Liver (tissue), 9 donors: Measurements from ENCODE around the gene AKAP12. TPM values are rescaled to one million over a fixed set of nuclear protein-coding genes. Genes with fewer than 3 reads are reported as not detected.

ENCODE experiments used
- DNase-seq: peaks from one replicate; pipeline ENCODE4 v3.0.0-alpha.2; 2017; ENCODE audit warnings: low spot score
- H3K27ac ChIP-seq, 2 donors: one replicate each; pipeline ENCODE4 v1.7.0; 2013; ENCODE audit warnings: inconsistent platforms in 2 of 2, low read length in 2 of 2, control low read depth in 1 of 2, low read depth in 1 of 2, mild to moderate bottlenecking in 1 of 2
- H3K27me3 ChIP-seq, 4 donors: one replicate each; pipeline versions ENCODE4 v1.6.1 to v1.7.0; 2013; ENCODE audit warnings: low read length in 3 of 4, inconsistent platforms in 1 of 4, mild to moderate bottlenecking in 1 of 4, moderate library complexity in 1 of 4; ENCODE audit not compliant: control insufficient read depth in 4 of 4, insufficient read depth in 4 of 4
- H3K36me3 ChIP-seq, 4 donors: one replicate each; pipeline versions ENCODE4 v1.6.1 to v1.7.0; 2013; ENCODE audit warnings: low read length in 3 of 4, mild to moderate bottlenecking in 3 of 4, low read depth in 1 of 4, moderate library complexity in 1 of 4; ENCODE audit not compliant: control insufficient read depth in 4 of 4, insufficient read depth in 3 of 4
- H3K4me1 ChIP-seq, 4 donors: one replicate each; pipeline versions ENCODE4 v1.6.1 to v1.7.0; 2013; ENCODE audit warnings: low read length in 3 of 4, mild to moderate bottlenecking in 3 of 4, moderate library complexity in 1 of 4; ENCODE audit not compliant: control insufficient read depth in 4 of 4, insufficient read depth in 4 of 4
- H3K4me3 ChIP-seq, 3 donors: one replicate each; pipeline versions ENCODE4 v1.6.1 to v1.7.0; 2013; ENCODE audit warnings: low read length in 3 of 3, control low read depth in 1 of 3, low read depth in 1 of 3, mild to moderate bottlenecking in 1 of 3
- H3K9ac ChIP-seq, 2 donors: one replicate each; pipeline ENCODE4 v1.7.0; 2013; ENCODE audit warnings: low read length in 2 of 2, mild to moderate bottlenecking in 2 of 2, moderate library complexity in 2 of 2, control low read depth in 1 of 2, low read depth in 1 of 2
- H3K9me3 ChIP-seq, 4 donors: one replicate each; pipeline versions ENCODE4 v1.6.1 to v1.7.0; 2013; ENCODE audit warnings: low read length in 3 of 4; ENCODE audit not compliant: control insufficient read depth in 4 of 4
- ATF3 ChIP-seq: IDR thresholded peaks from 2 replicates; pipeline ENCODE4 v1.6.1; 2016; ENCODE audit warnings: antibody characterized with exemption
- CTCF ChIP-seq: fragments of 150-350 bp; IDR thresholded peaks from 2 replicates; pipeline ENCODE4 v1.5.1; 2017; ENCODE audit warnings: improper control_type of control experiment, low read depth, low read length; ENCODE audit not compliant: missing input control
- EGR1 ChIP-seq, 2 donors: IDR thresholded peaks; 2 replicates each; pipeline ENCODE4 v1.6.1; 2016 to 2018; ENCODE audit warnings: antibody characterized with exemption in 2 of 2, low read depth in 2 of 2
- FOXA1 ChIP-seq: IDR thresholded peaks from 2 replicates; pipeline ENCODE4 v1.6.1; 2016; ENCODE audit warnings: antibody characterized with exemption
- FOXA2 ChIP-seq: IDR thresholded peaks from 2 replicates; pipeline ENCODE4 v1.6.1; 2016; ENCODE audit warnings: antibody characterized with exemption
- GABPA ChIP-seq, 2 donors: IDR thresholded peaks in 1 of 2; conservative IDR thresholded peaks in 1 of 2; 2 replicates each; pipeline ENCODE4 v1.6.1; 2016; ENCODE audit warnings: antibody characterized with exemption in 2 of 2, mild to moderate bottlenecking in 1 of 2, moderate library complexity in 1 of 2
- HNF4A ChIP-seq, 2 donors: conservative IDR thresholded peaks; 2 replicates each; pipeline ENCODE4 v1.6.1; 2016; ENCODE audit warnings: antibody characterized with exemption in 2 of 2, mild to moderate bottlenecking in 2 of 2
- HNF4G ChIP-seq: IDR thresholded peaks from 2 replicates; pipeline ENCODE4 v1.6.1; 2016; ENCODE audit warnings: antibody characterized with exemption
- JUND ChIP-seq, 2 donors: IDR thresholded peaks; 2 replicates each; pipeline ENCODE4 v1.6.1; 2016; ENCODE audit warnings: antibody characterized with exemption in 2 of 2
- NR2F2 ChIP-seq: IDR thresholded peaks from 2 replicates; pipeline ENCODE4 v1.6.1; 2016; ENCODE audit warnings: antibody characterized with exemption
- REST ChIP-seq: IDR thresholded peaks from 2 replicates; pipeline ENCODE4 v1.6.1; 2016; ENCODE audit warnings: antibody characterized with exemption, mild to moderate bottlenecking
- RXRA ChIP-seq, 2 donors: IDR thresholded peaks; 2 replicates each; pipeline ENCODE4 v1.6.1; 2017 to 2018; ENCODE audit warnings: antibody characterized with exemption in 2 of 2, mild to moderate bottlenecking in 1 of 2
- TAF1 ChIP-seq: conservative IDR thresholded peaks from 2 replicates; pipeline ENCODE4 v1.6.1; 2016; ENCODE audit warnings: antibody characterized with exemption, mild to moderate bottlenecking
- YY1 ChIP-seq: IDR thresholded peaks from 2 replicates; pipeline ENCODE4 v1.6.1; 2016; ENCODE audit warnings: antibody characterized with exemption, mild to moderate bottlenecking
- ZBTB33 ChIP-seq: IDR thresholded peaks from 2 replicates; pipeline ENCODE4 v1.6.1; 2016; ENCODE audit warnings: antibody characterized with exemption
- WGBS: extraction: QIAGEN DNeasy Blood & Tissue Kit; methylation state at CpG from one replicate; pipeline ENCODE4 v1.1.7; 2013; 5-methylcytosine and 5-hydroxymethylcytosine counted together
- polyA plus RNA-seq, 2 donors: library from polyadenylated mRNA; stranded (reverse) in 1 of 2; unstranded in 1 of 2; fragments of 200-250 nt in 1 of 2; fragments of >200 nt in 1 of 2; fragmentation: Nextera tagmentation in 1 of 2; extraction: Ambion mirVana in 1 of 2; gene quantifications; one replicate each; pipeline versions ENCODE4 v1.2.1 to v1.2.3, GENCODE V29; 2013 to 2015
- total RNA-seq, 2 donors: library from RNA; depleted of rRNA; stranded (reverse); fragments of >200 nt; gene quantifications; one replicate each; pipeline ENCODE4 v1.2.3, GENCODE V29; 2014
- TF ChIP-seq, protein P1 (sequence below): IDR thresholded peaks from 2 replicates; pipeline ENCODE4 v1.6.1; 2016; ENCODE audit warnings: antibody characterized with exemption
- donor health status: healthy.
- donor health status: healthy.
- donor health status: healthy.
- donor health status: healthy.
- donor health status: healthy.

The AKAP12 gene
- total and polyA plus RNA-seq, 4 donors = 6.7 to 14.8 (median 8.6) TPM

DNA sequence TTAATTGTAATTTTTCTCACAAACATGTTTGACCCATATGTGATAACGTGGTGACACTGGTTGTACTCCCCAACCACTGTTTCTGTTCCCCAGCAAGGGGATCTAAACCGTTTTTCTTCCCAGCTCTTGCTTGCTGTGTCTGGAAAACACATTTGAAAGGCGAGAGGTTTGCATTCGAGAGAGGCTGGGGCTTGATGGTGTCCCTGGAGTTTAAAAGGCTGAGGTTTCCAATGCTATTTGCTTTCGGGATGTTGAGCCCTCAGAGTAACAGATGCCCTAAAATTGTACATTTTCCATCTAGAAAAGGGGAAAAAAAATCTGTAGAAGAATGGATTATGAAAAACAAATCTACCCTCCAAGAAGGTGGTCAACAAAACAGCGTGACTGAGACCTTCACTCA is 35.4 kb downstream of the AKAP12 start (continued):
- TF ChIP-seq RXRA (IDR thresholded peaks at IDR 0.05) (no peak), GABPA (IDR thresholded peaks at IDR 0.05 in 1 of 2, conservative IDR thresholded peaks at IDR 0.05 in 1 of 2) (no peak), EGR1 (IDR thresholded peaks at IDR 0.05; ENCODE audit: low read depth in 2 of 2) (no peak), CTCF (no peak), NR2F2 (no peak), HNF4G (no peak)

DNA sequence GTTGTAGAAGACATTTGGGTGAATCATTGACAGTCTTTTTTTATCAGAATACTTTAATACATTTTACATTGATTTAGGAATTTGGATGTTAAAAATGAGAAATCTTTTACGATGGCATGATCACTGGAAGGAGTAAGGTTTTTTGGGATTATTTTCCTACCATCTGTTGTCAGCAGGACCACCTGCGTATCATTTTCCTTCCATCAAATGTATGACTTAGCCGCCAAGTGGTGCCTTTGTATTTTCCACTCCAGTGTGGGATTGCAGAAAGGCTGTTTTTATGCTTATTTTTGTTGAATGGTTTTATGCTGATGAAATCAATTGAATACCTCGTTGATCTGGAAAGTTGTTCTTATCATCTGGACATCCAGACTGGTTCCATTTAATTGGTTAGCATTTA is 35.8 kb downstream of the AKAP12 start:
- Histone ChIP-seq H3K36me3 (no peaks in the 10 kb centered on the region), H3K4me3 (no peak overlapping the region), H3K9ac (no peak overlapping the region), H3K9me3 (no peaks in the 10 kb centered on the region), H3K27ac (no peak overlapping the region), H3K27me3 (no peaks in the 10 kb centered on the region), H3K4me1 (no peaks in the 10 kb centered on the region)
- TF ChIP-seq HNF4G = no peak
- no peak for TF ChIP-seq ATF3
- no peak for TF ChIP-seq ZBTB33
- no peak for TF ChIP-seq YY1
- TF ChIP-seq, protein P1, sequence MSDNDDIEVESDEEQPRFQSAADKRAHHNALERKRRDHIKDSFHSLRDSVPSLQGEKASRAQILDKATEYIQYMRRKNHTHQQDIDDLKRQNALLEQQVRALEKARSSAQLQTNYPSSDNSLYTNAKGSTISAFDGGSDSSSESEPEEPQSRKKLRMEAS = no peak
- no peak for TF ChIP-seq FOXA1
- no peak for TF ChIP-seq HNF4A (conservative IDR thresholded peaks at IDR 0.05)
- no peak for TF ChIP-seq TAF1
- no peak for TF ChIP-seq FOXA2
- no peak for TF ChIP-seq JUND (IDR thresholded peaks at IDR 0.05)
- no peak for TF ChIP-seq EGR1 (IDR thresholded peaks at IDR 0.05; ENCODE audit: low read depth in 2 of 2)
- TF ChIP-seq REST = no peak
- TF ChIP-seq NR2F2 = no peak
- no peak for DNase-seq
- WGBS = 79% methylated on average over 4 of the region's 4 CpGs
